Measurements from ENCODE around the gene BCR.

- no peak for TF ChIP-seq EP300 (conservative IDR thresholded peaks at IDR 0.05; ENCODE audit: poor library complexity, severe bottlenecking)
- no peak for TF ChIP-seq CTCF (IDR thresholded peaks at IDR 0.05; ENCODE audit: poor library complexity, severe bottlenecking)
- TF ChIP-seq, protein P1, sequence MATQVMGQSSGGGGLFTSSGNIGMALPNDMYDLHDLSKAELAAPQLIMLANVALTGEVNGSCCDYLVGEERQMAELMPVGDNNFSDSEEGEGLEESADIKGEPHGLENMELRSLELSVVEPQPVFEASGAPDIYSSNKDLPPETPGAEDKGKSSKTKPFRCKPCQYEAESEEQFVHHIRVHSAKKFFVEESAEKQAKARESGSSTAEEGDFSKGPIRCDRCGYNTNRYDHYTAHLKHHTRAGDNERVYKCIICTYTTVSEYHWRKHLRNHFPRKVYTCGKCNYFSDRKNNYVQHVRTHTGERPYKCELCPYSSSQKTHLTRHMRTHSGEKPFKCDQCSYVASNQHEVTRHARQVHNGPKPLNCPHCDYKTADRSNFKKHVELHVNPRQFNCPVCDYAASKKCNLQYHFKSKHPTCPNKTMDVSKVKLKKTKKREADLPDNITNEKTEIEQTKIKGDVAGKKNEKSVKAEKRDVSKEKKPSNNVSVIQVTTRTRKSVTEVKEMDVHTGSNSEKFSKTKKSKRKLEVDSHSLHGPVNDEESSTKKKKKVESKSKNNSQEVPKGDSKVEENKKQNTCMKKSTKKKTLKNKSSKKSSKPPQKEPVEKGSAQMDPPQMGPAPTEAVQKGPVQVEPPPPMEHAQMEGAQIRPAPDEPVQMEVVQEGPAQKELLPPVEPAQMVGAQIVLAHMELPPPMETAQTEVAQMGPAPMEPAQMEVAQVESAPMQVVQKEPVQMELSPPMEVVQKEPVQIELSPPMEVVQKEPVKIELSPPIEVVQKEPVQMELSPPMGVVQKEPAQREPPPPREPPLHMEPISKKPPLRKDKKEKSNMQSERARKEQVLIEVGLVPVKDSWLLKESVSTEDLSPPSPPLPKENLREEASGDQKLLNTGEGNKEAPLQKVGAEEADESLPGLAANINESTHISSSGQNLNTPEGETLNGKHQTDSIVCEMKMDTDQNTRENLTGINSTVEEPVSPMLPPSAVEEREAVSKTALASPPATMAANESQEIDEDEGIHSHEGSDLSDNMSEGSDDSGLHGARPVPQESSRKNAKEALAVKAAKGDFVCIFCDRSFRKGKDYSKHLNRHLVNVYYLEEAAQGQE (IDR thresholded peaks at IDR 0.05; ENCODE audit: borderline replicate concordance) = no peak
- no peak for TF ChIP-seq POLR2AphosphoS5 (IDR thresholded peaks at IDR 0.05)
- TF ChIP-seq TAF1 (IDR thresholded peaks at IDR 0.05; ENCODE audit: low read depth) = no peak
- TF ChIP-seq EZH2 (IDR thresholded peaks at IDR 0.05; ENCODE audit: borderline replicate concordance, insufficient read depth, low read length, poor library complexity, severe bottlenecking) = no peak
- TF ChIP-seq RAD21 (conservative IDR thresholded peaks at IDR 0.05) = no peak
Measured at GRCh38 chr22:23285236-23285635, 104.9 kb downstream of the BCR start.
